GM23338 (cell line): Measurements from ENCODE around the gene ANKRD45. TPM values are rescaled to one million over a fixed set of nuclear protein-coding genes. Genes with fewer than 3 reads are reported as not detected.

Source experiments
- ATAC-seq: fragments of 200-7000 bp; cut with Tn5 transposase; 3 replicates; pipeline ENCODE4 v1.9.1; 2020
- DNase-seq: peaks from one replicate; pipeline ENCODE4 v3.0.0-alpha.2; 2015; ENCODE audit warnings: low spot score
- H2AFZ ChIP-seq: fragments of 200-600 bp; sonication (generic); 2 replicates; pipeline ENCODE4 v1.8.0; 2016; ENCODE audit warnings: antibody characterized with exemption, mild to moderate bottlenecking, moderate library complexity
- H3F3A ChIP-seq: fragments of 200-600 bp; sonication (generic); replicated peaks from 2 replicates; pipeline ENCODE4 v1.8.0; 2017; ENCODE audit warnings: antibody characterized with exemption, mixed run types, low read depth
- H3K27ac ChIP-seq: fragments of 200-600 bp; sonication (generic); 2 replicates; pipeline ENCODE4 v1.6.1; 2016; ENCODE audit warnings: low read depth
- H3K27me3 ChIP-seq: fragments of 200-600 bp; sonication (generic); 2 replicates; pipeline ENCODE4 v1.8.0; 2016; ENCODE audit warnings: mild to moderate bottlenecking, mixed run types, moderate library complexity; ENCODE audit not compliant: insufficient read depth
- H3K36me3 ChIP-seq: fragments of 200-600 bp; sonication (generic); 2 replicates; pipeline ENCODE4 v1.8.0; 2016; ENCODE audit warnings: mild to moderate bottlenecking; ENCODE audit not compliant: insufficient read depth
- H3K4me1 ChIP-seq: fragments of 200-600 bp; sonication (generic); 2 replicates; pipeline ENCODE4 v1.8.0; 2016; ENCODE audit warnings: mild to moderate bottlenecking, moderate library complexity; ENCODE audit not compliant: insufficient read depth
- H3K4me2 ChIP-seq: fragments of 200-600 bp; sonication (generic); 2 replicates; pipeline ENCODE4 v1.7.1; 2017; ENCODE audit warnings: mixed run types
- H3K4me3 ChIP-seq: fragments of 200-600 bp; sonication (generic); 2 replicates; pipeline ENCODE4 v1.6.1; 2016; ENCODE audit warnings: mixed run types
- H3K79me2 ChIP-seq: fragments of 200-600 bp; sonication (generic); replicated peaks from 2 replicates; pipeline ENCODE4 v1.8.0; 2017; ENCODE audit warnings: mild to moderate bottlenecking; ENCODE audit not compliant: insufficient read depth
- H3K9me2 ChIP-seq: fragments of 200-600 bp; sonication (generic); 2 replicates; pipeline ENCODE4 v1.8.0; 2017; ENCODE audit not compliant: insufficient read depth
- H4K20me1 ChIP-seq: fragments of 200-600 bp; sonication (generic); replicated peaks from 2 replicates; pipeline ENCODE4 v1.8.0; 2017; ENCODE audit warnings: mild to moderate bottlenecking; ENCODE audit not compliant: insufficient read depth
- H3K27ac Mint-ChIP-seq: 2 replicates; pipeline ENCODE4 v1.8.0; 2020; ENCODE audit warnings: inconsistent platforms, mild to moderate bottlenecking, moderate library complexity, mixed read lengths
- H3K27me3 Mint-ChIP-seq: 3 replicates; pipeline ENCODE4 v1.8.0; 2022; ENCODE audit warnings: low read depth, mild to moderate bottlenecking, moderate library complexity, mixed read lengths, inconsistent platforms; ENCODE audit not compliant: insufficient read depth, poor library complexity
- H3K36me3 Mint-ChIP-seq: 3 replicates; pipeline ENCODE4 v1.8.0; 2021; ENCODE audit warnings: low read depth, mild to moderate bottlenecking, inconsistent platforms, moderate library complexity, mixed read lengths
- H3K4me1 Mint-ChIP-seq: 3 replicates; pipeline ENCODE4 v1.8.0; 2020; ENCODE audit warnings: mild to moderate bottlenecking, inconsistent platforms, mixed read lengths
- H3K4me3 Mint-ChIP-seq: 3 replicates; pipeline ENCODE4 v1.8.0; 2021; ENCODE audit warnings: moderate library complexity, mild to moderate bottlenecking, inconsistent platforms, mixed read lengths
- H3K9me3 Mint-ChIP-seq: 3 replicates; pipeline ENCODE4 v1.8.0; 2020; ENCODE audit warnings: moderate library complexity, mild to moderate bottlenecking, inconsistent platforms, mixed read lengths
- CREB1 ChIP-seq: fragments of 250-450 bp; sonication (Bioruptor Pico); IDR thresholded peaks from 2 replicates; pipeline ENCODE4 v1.5.0; 2020; ENCODE audit warnings: low read depth, mild to moderate bottlenecking, moderate library complexity
- EZH2 ChIP-seq: fragments of 200-600 bp; sonication (generic); IDR thresholded peaks from one replicate; pipeline ENCODE4 v1.8.0; 2017; ENCODE audit warnings: antibody characterized with exemption, mild to moderate bottlenecking, low read depth; ENCODE audit not compliant: unreplicated experiment
- EZH2phosphoT487 ChIP-seq: fragments of 200-600 bp; sonication (generic); IDR thresholded peaks from one replicate; pipeline ENCODE4 v1.8.1; 2018; ENCODE audit warnings: antibody characterized with exemption; ENCODE audit not compliant: unreplicated experiment
- JUNB ChIP-seq: IDR thresholded peaks from one replicate; pipeline ENCODE4 v1.6.1; 2016; ENCODE audit warnings: antibody characterized with exemption; ENCODE audit not compliant: unreplicated experiment
- NANOG ChIP-seq: IDR thresholded peaks from 2 replicates; pipeline ENCODE4 v1.6.1; 2016; ENCODE audit warnings: antibody characterized with exemption, borderline replicate concordance
- POLR2AphosphoS5 ChIP-seq: IDR thresholded peaks from 2 replicates; pipeline ENCODE4 v1.6.1; 2016; ENCODE audit warnings: antibody characterized with exemption, low read depth
- STAT1 ChIP-seq: IDR thresholded peaks from one replicate; pipeline ENCODE4 v1.6.1; 2016; ENCODE audit warnings: antibody characterized with exemption; ENCODE audit not compliant: unreplicated experiment
- ZNF114 ChIP-seq: fragments of 250-450 bp; sonication (Bioruptor Pico); IDR thresholded peaks from 2 replicates; pipeline ENCODE4 v1.5.0; 2020; ENCODE audit warnings: mild to moderate bottlenecking, moderate library complexity
- ZNF331 ChIP-seq: fragments of 250-450 bp; sonication (Bioruptor Pico); IDR thresholded peaks from 2 replicates; pipeline ENCODE4 v1.5.0; 2020; ENCODE audit warnings: low read depth, mild to moderate bottlenecking, moderate library complexity
- polyA plus RNA-seq: library from polyadenylated mRNA; unstranded; fragments of >200 nt; fragmentation: Nextera tagmentation; extraction: Ambion mirVana; gene quantifications from 2 replicates; pipeline ENCODE4 v1.2.1, GENCODE V29; 2016
- total RNA-seq: library from RNA; depleted of rRNA; stranded (reverse); fragments of >200 nt; shearing (Covaris generic); gene quantifications from 2 replicates; pipeline ENCODE4 v1.2.3, GENCODE V29; 2014
- TF ChIP-seq, protein P1 (sequence below): fragments of 250-450 bp; sonication (Bioruptor Pico); IDR thresholded peaks from 2 replicates; pipeline ENCODE4 v1.5.0; 2020; ENCODE audit warnings: mild to moderate bottlenecking, moderate library complexity
- TF ChIP-seq, protein P2 (sequence below): IDR thresholded peaks from 2 replicates; pipeline ENCODE4 v1.6.1; 2016; ENCODE audit warnings: antibody characterized with exemption
- TF ChIP-seq, protein P3 (sequence below): IDR thresholded peaks from one replicate; pipeline ENCODE4 v1.6.1; 2018; ENCODE audit warnings: antibody characterized with exemption; ENCODE audit not compliant: unreplicated experiment
- TF ChIP-seq, protein P4 (sequence below), 2 experiments: fragments of 200-600 bp in 1 of 2; sonication (generic) in 1 of 2; conservative IDR thresholded peaks; 2 replicates each; pipeline versions ENCODE4 v1.5.1 to v1.6.1; 2016 to 2017; ENCODE audit warnings: antibody characterized with exemption in 2 of 2, low read depth in 2 of 2, mild to moderate bottlenecking in 2 of 2, moderate library complexity in 1 of 2

Gene ANKRD45
- total and polyA plus RNA-seq, 2 experiments from 2014 or later = 1.5 to 2.3 TPM

DNA sequence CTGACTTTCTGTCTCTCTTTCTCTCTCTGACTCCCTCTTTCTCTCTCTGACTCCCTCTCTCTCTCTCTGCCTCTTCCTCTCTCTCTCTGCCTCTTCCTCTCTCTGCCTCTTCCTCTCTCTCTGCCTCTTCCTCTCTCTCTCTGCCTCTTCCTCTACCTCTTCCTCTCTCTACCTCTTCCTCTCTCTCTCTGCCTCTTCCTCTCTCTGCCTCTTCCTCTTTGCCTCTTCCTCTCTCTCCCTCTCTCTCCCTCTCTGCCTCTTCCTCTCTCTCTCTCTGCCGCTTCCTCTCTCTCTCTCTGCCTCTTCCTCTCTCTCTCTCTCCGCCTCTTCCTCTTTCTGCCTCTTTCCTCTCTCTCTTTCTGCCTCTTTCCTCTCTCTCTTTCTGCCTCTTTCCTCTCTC lies 18.6 kb upstream of the ANKRD45 start:
- peaks cover 33% of the 10 kb centered on the region for H3K4me1 Mint-ChIP-seq
- no peaks in the 10 kb centered on the region; the same call in 2 of the 3 replicates for H3K36me3 Mint-ChIP-seq
- H3K4me3 Mint-ChIP-seq = no peak overlapping the region
- Histone ChIP-seq H3K79me2 (no peaks in the 10 kb centered on the region), H3K27me3 (no peaks in the 10 kb centered on the region), H2AFZ (no peak overlapping the region), H3K4me3 (no peak overlapping the region), H3K4me2 (peak overlapping the region; percentile 0; the same call in 1 of the 2 replicates), H3K36me3 (0 out of 2 replicates have a peak, but pooled peaks cover 7% of the 10 kb centered on the region), H3K27ac (no peak overlapping the region), H3K4me1 (peaks cover 29% of the 10 kb centered on the region), H4K20me1 (no peaks in the 10 kb centered on the region), H3F3A (no peaks in the 10 kb centered on the region), H3K9me2 (no peaks in the 10 kb centered on the region)
- peaks cover 20% of the 10 kb centered on the region for H3K9me3 Mint-ChIP-seq
- ATAC-seq (no peak), DNase-seq (no peak)
- peaks cover 5% of the 10 kb centered on the region for H3K27me3 Mint-ChIP-seq
- H3K27ac Mint-ChIP-seq = no peak overlapping the region; the same call in 1 of the 2 replicates
- no peak for TF ChIP-seq ZNF331 (CRISPR knock-in tag)
- TF ChIP-seq, protein P1, sequence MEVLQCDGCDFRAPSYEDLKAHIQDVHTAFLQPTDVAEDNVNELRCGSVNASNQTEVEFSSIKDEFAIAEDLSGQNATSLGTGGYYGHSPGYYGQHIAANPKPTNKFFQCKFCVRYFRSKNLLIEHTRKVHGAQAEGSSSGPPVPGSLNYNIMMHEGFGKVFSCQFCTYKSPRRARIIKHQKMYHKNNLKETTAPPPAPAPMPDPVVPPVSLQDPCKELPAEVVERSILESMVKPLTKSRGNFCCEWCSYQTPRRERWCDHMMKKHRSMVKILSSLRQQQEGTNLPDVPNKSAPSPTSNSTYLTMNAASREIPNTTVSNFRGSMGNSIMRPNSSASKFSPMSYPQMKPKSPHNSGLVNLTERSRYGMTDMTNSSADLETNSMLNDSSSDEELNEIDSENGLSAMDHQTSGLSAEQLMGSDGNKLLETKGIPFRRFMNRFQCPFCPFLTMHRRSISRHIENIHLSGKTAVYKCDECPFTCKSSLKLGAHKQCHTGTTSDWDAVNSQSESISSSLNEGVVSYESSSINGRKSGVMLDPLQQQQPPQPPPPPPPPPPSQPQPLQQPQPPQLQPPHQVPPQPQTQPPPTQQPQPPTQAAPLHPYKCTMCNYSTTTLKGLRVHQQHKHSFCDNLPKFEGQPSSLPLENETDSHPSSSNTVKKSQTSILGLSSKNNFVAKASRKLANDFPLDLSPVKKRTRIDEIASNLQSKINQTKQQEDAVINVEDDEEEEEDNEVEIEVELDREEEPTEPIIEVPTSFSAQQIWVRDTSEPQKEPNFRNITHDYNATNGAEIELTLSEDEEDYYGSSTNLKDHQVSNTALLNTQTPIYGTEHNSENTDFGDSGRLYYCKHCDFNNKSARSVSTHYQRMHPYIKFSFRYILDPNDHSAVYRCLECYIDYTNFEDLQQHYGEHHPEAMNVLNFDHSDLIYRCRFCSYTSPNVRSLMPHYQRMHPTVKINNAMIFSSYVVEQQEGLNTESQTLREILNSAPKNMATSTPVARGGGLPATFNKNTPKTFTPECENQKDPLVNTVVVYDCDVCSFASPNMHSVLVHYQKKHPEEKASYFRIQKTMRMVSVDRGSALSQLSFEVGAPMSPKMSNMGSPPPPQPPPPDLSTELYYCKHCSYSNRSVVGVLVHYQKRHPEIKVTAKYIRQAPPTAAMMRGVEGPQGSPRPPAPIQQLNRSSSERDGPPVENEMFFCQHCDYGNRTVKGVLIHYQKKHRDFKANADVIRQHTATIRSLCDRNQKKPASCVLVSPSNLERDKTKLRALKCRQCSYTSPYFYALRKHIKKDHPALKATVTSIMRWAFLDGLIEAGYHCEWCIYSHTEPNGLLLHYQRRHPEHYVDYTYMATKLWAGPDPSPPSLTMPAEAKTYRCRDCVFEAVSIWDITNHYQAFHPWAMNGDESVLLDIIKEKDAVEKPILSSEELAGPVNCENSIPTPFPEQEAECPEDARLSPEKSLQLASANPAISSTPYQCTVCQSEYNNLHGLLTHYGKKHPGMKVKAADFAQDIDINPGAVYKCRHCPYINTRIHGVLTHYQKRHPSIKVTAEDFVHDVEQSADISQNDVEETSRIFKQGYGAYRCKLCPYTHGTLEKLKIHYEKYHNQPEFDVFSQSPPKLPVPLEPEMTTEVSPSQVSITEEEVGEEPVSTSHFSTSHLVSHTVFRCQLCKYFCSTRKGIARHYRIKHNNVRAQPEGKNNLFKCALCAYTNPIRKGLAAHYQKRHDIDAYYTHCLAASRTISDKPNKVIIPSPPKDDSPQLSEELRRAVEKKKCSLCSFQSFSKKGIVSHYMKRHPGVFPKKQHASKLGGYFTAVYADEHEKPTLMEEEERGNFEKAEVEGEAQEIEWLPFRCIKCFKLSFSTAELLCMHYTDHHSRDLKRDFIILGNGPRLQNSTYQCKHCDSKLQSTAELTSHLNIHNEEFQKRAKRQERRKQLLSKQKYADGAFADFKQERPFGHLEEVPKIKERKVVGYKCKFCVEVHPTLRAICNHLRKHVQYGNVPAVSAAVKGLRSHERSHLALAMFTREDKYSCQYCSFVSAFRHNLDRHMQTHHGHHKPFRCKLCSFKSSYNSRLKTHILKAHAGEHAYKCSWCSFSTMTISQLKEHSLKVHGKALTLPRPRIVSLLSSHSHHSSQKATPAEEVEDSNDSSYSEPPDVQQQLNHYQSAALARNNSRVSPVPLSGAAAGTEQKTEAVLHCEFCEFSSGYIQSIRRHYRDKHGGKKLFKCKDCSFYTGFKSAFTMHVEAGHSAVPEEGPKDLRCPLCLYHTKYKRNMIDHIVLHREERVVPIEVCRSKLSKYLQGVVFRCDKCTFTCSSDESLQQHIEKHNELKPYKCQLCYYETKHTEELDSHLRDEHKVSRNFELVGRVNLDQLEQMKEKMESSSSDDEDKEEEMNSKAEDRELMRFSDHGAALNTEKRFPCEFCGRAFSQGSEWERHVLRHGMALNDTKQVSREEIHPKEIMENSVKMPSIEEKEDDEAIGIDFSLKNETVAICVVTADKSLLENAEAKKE = no peak
- no peak for TF ChIP-seq EZH2phosphoT487
- no peak for TF ChIP-seq EZH2
- TF ChIP-seq JUNB = no peak
- TF ChIP-seq, protein P2, sequence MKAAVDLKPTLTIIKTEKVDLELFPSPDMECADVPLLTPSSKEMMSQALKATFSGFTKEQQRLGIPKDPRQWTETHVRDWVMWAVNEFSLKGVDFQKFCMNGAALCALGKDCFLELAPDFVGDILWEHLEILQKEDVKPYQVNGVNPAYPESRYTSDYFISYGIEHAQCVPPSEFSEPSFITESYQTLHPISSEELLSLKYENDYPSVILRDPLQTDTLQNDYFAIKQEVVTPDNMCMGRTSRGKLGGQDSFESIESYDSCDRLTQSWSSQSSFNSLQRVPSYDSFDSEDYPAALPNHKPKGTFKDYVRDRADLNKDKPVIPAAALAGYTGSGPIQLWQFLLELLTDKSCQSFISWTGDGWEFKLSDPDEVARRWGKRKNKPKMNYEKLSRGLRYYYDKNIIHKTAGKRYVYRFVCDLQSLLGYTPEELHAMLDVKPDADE = no peak
- no peak for TF ChIP-seq NANOG
- TF ChIP-seq, protein P3, sequence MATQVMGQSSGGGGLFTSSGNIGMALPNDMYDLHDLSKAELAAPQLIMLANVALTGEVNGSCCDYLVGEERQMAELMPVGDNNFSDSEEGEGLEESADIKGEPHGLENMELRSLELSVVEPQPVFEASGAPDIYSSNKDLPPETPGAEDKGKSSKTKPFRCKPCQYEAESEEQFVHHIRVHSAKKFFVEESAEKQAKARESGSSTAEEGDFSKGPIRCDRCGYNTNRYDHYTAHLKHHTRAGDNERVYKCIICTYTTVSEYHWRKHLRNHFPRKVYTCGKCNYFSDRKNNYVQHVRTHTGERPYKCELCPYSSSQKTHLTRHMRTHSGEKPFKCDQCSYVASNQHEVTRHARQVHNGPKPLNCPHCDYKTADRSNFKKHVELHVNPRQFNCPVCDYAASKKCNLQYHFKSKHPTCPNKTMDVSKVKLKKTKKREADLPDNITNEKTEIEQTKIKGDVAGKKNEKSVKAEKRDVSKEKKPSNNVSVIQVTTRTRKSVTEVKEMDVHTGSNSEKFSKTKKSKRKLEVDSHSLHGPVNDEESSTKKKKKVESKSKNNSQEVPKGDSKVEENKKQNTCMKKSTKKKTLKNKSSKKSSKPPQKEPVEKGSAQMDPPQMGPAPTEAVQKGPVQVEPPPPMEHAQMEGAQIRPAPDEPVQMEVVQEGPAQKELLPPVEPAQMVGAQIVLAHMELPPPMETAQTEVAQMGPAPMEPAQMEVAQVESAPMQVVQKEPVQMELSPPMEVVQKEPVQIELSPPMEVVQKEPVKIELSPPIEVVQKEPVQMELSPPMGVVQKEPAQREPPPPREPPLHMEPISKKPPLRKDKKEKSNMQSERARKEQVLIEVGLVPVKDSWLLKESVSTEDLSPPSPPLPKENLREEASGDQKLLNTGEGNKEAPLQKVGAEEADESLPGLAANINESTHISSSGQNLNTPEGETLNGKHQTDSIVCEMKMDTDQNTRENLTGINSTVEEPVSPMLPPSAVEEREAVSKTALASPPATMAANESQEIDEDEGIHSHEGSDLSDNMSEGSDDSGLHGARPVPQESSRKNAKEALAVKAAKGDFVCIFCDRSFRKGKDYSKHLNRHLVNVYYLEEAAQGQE = no peak
- no peak for TF ChIP-seq ZNF114 (CRISPR knock-in tag)
- TF ChIP-seq POLR2AphosphoS5 = no peak
- no peak for TF ChIP-seq STAT1
- TF ChIP-seq, protein P4, sequence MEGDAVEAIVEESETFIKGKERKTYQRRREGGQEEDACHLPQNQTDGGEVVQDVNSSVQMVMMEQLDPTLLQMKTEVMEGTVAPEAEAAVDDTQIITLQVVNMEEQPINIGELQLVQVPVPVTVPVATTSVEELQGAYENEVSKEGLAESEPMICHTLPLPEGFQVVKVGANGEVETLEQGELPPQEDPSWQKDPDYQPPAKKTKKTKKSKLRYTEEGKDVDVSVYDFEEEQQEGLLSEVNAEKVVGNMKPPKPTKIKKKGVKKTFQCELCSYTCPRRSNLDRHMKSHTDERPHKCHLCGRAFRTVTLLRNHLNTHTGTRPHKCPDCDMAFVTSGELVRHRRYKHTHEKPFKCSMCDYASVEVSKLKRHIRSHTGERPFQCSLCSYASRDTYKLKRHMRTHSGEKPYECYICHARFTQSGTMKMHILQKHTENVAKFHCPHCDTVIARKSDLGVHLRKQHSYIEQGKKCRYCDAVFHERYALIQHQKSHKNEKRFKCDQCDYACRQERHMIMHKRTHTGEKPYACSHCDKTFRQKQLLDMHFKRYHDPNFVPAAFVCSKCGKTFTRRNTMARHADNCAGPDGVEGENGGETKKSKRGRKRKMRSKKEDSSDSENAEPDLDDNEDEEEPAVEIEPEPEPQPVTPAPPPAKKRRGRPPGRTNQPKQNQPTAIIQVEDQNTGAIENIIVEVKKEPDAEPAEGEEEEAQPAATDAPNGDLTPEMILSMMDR (conservative IDR thresholded peaks at IDR 0.05; ENCODE audit: low read depth in 2 of 2) = no peak
- no peak for TF ChIP-seq CREB1 (CRISPR knock-in tag)
